Keratinocyte (primary cell): ENCODE measurements around the gene DIPK1A. TPM values are rescaled to one million over a fixed set of nuclear protein-coding genes. Genes with fewer than 3 reads are reported as not detected.
A peak's percentile ranks its signal among the peaks of the same experiment; 100 is the strongest.

ENCODE experiments used
- DNase-seq: peaks from one replicate; pipeline ENCODE4 v3.0.0-alpha.2; 2011; ENCODE audit warnings: low read depth, missing footprints, low spot score
- FAIRE-seq: peaks from 2 replicates; lab custom pipeline; 2011; peaks lifted over from hg19 to GRCh38; lab: Jason Lieb, UNC
- H2AFZ ChIP-seq: 2 replicates; pipeline ENCODE4 v1.6.0; 2012; ENCODE audit warnings: low read length, control low read depth, inconsistent platforms; ENCODE audit not compliant: control insufficient read depth
- H3K27ac ChIP-seq: 2 replicates; pipeline ENCODE4 v1.5.1; 2011; ENCODE audit warnings: low read length; ENCODE audit not compliant: control insufficient read depth, insufficient read depth
- H3K27me3 ChIP-seq: 3 replicates; pipeline ENCODE4 v1.6.0; 2011; ENCODE audit warnings: low read length; ENCODE audit not compliant: control insufficient read depth, insufficient read depth; ENCODE audit errors: extremely low read depth
- H3K36me3 ChIP-seq, 2 experiments: 2 replicates in 1 of 2; 3 replicates in 1 of 2; pipeline ENCODE4 v1.5.1; 2011; ENCODE audit warnings: low read length in 2 of 2, mild to moderate bottlenecking in 1 of 2; ENCODE audit not compliant: control insufficient read depth in 2 of 2, insufficient read depth in 2 of 2; ENCODE audit errors: extremely low read depth in 1 of 2
- H3K4me1 ChIP-seq: 3 replicates; pipeline ENCODE4 v1.5.1; 2011; ENCODE audit warnings: low read length; ENCODE audit not compliant: control insufficient read depth, insufficient read depth; ENCODE audit errors: extremely low read depth
- H3K4me2 ChIP-seq: 3 replicates; pipeline ENCODE4 v1.6.0; 2011; ENCODE audit warnings: low read depth, low read length; ENCODE audit not compliant: control insufficient read depth, insufficient read depth; ENCODE audit errors: extremely low read depth
- H3K4me3 ChIP-seq, 3 experiments: fragments of 200-600 bp in 1 of 3; sonication (generic) in 1 of 3; 2 replicates in 2 of 3; 3 replicates in 1 of 3; pipeline ENCODE4 v1.5.1; 2011 to 2016; ENCODE audit warnings: low read length in 3 of 3, mild to moderate bottlenecking in 3 of 3, control low read depth in 2 of 3, inconsistent platforms in 1 of 3, low read depth in 1 of 3, mixed read lengths in 1 of 3, mixed run types in 1 of 3, moderate library complexity in 1 of 3; ENCODE audit not compliant: control insufficient read depth in 2 of 3, insufficient read depth in 2 of 3; ENCODE audit errors: extremely low read depth in 1 of 3
- H3K79me2 ChIP-seq: 2 replicates; pipeline ENCODE4 v1.6.0; 2012; ENCODE audit warnings: low read length; ENCODE audit not compliant: control insufficient read depth, insufficient read depth
- H3K9ac ChIP-seq: 3 replicates; pipeline ENCODE4 v1.6.0; 2011; ENCODE audit warnings: low read length; ENCODE audit not compliant: control insufficient read depth, insufficient read depth; ENCODE audit errors: extremely low read depth
- H3K9me1 ChIP-seq: 3 replicates; pipeline ENCODE4 v1.6.0; 2011; ENCODE audit warnings: low read length; ENCODE audit not compliant: control insufficient read depth, insufficient read depth; ENCODE audit errors: extremely low read depth
- H3K9me3 ChIP-seq: 2 replicates; pipeline ENCODE4 v1.5.1; 2012; ENCODE audit warnings: low read depth, low read length; ENCODE audit not compliant: control insufficient read depth
- H4K20me1 ChIP-seq: 3 replicates; pipeline ENCODE4 v1.6.0; 2011; ENCODE audit warnings: low read length; ENCODE audit not compliant: control insufficient read depth, insufficient read depth; ENCODE audit errors: extremely low read depth
- CTCF ChIP-seq, 3 experiments: IDR thresholded peaks in 1 of 3; conservative IDR thresholded peaks in 1 of 3; optimal IDR thresholded peaks in 1 of 3; 2 replicates in 2 of 3; 3 replicates in 1 of 3; pipeline versions ENCODE3 to v1.5.1; 2011; ENCODE audit warnings: low read length in 3 of 3, mild to moderate bottlenecking in 3 of 3, moderate library complexity in 2 of 3, control low read depth in 1 of 3, inconsistent platforms in 1 of 3; ENCODE audit not compliant: insufficient read depth in 2 of 3; ENCODE audit errors: extremely low read depth in 1 of 3
- EZH2 ChIP-seq: IDR thresholded peaks from one replicate; pipeline ENCODE4 v1.6.1; 2012; ENCODE audit warnings: inconsistent platforms, mild to moderate bottlenecking, low read length, moderate library complexity
- dilution Hi-C: fragments of 300-500 bp; cut with MboI; formaldehyde crosslinking; loops from one replicate; pipeline ENCODE4 v1.7.0; 2020; ENCODE audit warnings: low sequenced_read_pairs; ENCODE audit not compliant: extremely low pct_ligation_motif_present
- polyA plus RNA-seq, 5 experiments: library from polyadenylated mRNA; depleted of rRNA in 3 of 5; stranded (reverse) in 3 of 5; stranded (forward) in 1 of 5; unstranded in 1 of 5; fragments of >200 nt; gene quantifications; 1 replicate in 1 of 5; 2 replicates in 3 of 5; 3 replicates in 1 of 5; pipeline versions ENCODE4 v1.2.1 to v1.2.3, GENCODE V29; 2011 to 2012; ENCODE audit warnings: missing spikeins in 2 of 5, low read depth in 1 of 5, low replicate concordance in 1 of 5

Gene DIPK1A
- polyA plus RNA-seq, 1 donor (not counting 4 experiments of a cell fraction or from before 2014, with no cell fraction given): 22.0 TPM

DNA sequence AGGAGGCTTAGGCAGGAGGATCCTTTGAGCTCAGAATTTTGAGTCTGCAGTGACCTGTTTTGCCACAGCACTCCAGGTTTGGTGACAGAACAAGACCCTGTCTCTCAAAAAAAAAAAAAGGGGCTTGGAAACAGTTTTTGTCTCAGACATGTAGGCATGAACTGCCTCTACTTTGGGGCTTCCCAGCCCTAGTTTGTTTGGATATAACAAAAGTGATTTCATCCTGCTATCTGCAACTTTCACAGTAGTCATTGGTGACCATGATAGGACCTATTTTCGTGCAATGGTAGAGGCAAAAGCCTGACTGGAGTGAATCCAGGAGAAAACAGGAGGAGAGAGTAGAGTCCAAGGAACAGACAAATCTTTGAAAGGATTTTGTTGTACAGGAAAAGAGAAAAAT lies 156.0 kb downstream of the DIPK1A start:
- H3K27ac ChIP-seq: peak overlapping the region; percentile 84
- no peak for FAIRE-seq
- peak overlapping the region; percentile 2 for H2AFZ ChIP-seq

GRCh38 chr1:92804721-92805201 lies 156.5 kb downstream of the DIPK1A start:
- H3K27ac ChIP-seq: peak overlapping the region; percentile 84
- H3K4me3 ChIP-seq: no peak overlapping the region
- H3K36me3 ChIP-seq: no peaks in the 10 kb centered on the region
- H2AFZ ChIP-seq: peak overlapping the region; percentile 2
- H4K20me1 ChIP-seq: no peaks in the 10 kb centered on the region
- TF ChIP-seq EZH2: no peak
- TF ChIP-seq CTCF (optimal IDR thresholded peaks at IDR 0.05 in 1 of 3, IDR thresholded peaks at IDR 0.05 in 1 of 3, conservative IDR thresholded peaks at IDR 0.05 in 1 of 3; ENCODE audit: extremely low read depth in 1 of 3, insufficient read depth in 2 of 3, low read length in 3 of 3): no peak
- DNase-seq (peak; percentile 84), FAIRE-seq (peak; percentile 98)
- dilution Hi-C loops: no loop called here
- H3K4me1 ChIP-seq: peaks cover 27% of the 10 kb centered on the region
- no peaks in the 10 kb centered on the region for H3K9me3 ChIP-seq
- H3K9ac ChIP-seq: peak overlapping the region; percentile 26
- no peaks in the 10 kb centered on the region for H3K79me2 ChIP-seq
- no peaks in the 10 kb centered on the region for H3K27me3 ChIP-seq
- H3K4me2 ChIP-seq: peak overlapping the region; percentile 42
- H3K9me1 ChIP-seq: no peaks in the 10 kb centered on the region

More for the DNA sequence above, 156.0 kb downstream of the DIPK1A start:
- dilution Hi-C loops: no loop called here
- no peak overlapping the region for H3K4me3 ChIP-seq
- H3K9me1 ChIP-seq: no peaks in the 10 kb centered on the region
- H3K4me2 ChIP-seq: peak overlapping the region; percentile 39
- no peak for DNase-seq
- H3K4me1 ChIP-seq: peaks cover 27% of the 10 kb centered on the region
- H3K9ac ChIP-seq: peak overlapping the region; percentile 26
- H3K27me3 ChIP-seq: no peaks in the 10 kb centered on the region
- H3K36me3 ChIP-seq: no peaks in the 10 kb centered on the region
- no peaks in the 10 kb centered on the region for H3K79me2 ChIP-seq
- H3K9me3 ChIP-seq: no peaks in the 10 kb centered on the region
- no peaks in the 10 kb centered on the region for H4K20me1 ChIP-seq
- TF ChIP-seq CTCF (optimal IDR thresholded peaks at IDR 0.05 in 1 of 3, IDR thresholded peaks at IDR 0.05 in 1 of 3, conservative IDR thresholded peaks at IDR 0.05 in 1 of 3; ENCODE audit: extremely low read depth in 1 of 3, insufficient read depth in 2 of 3, low read length in 3 of 3): no peak
- no peak for TF ChIP-seq EZH2
